NCI-H2171 (cell line): ENCODE results near the gene RAB11A.

Experiments used
- DNase-seq: peaks from one replicate; lab custom pipeline; 2025; lab: John Stamatoyannopoulos, UW

The RAB11A gene

GRCh38 chr15:65869126-65869953, at the start of gene RAB11A:
TSS of gene RAB11A (plus strand) at chr15:65869491. CDS start at chr15:65869586, 95 bp downstream.
- peak; percentile 95 for DNase-seq

GRCh38 chr15:65819563-65819960, 49.7 kb upstream of the RAB11A start:
- DNase-seq = no peak

- no peak for DNase-seq
Measured at GRCh38 chr15:65821070-65821469, 48.2 kb upstream of the RAB11A start.

- DNase-seq = no peak
Measured at GRCh38 chr15:65822316-65822715, 47.0 kb upstream of the RAB11A start.

GRCh38 chr15:65824031-65824743, 45.1 kb upstream of the RAB11A start:
- DNase-seq = peak; percentile 41

- DNase-seq = no peak
Measured at GRCh38 chr15:65824941-65825544, 44.2 kb upstream of the RAB11A start.

GRCh38 chr15:65827065-65827464, 42.2 kb upstream of the RAB11A start:
- DNase-seq = no peak

- DNase-seq = no peak
Measured at GRCh38 chr15:65828585-65828984, 40.7 kb upstream of the RAB11A start.

GRCh38 chr15:65829130-65829764, 40.0 kb upstream of the RAB11A start:
- DNase-seq = peak; percentile 19

- peak; percentile 99 for DNase-seq
Measured at GRCh38 chr15:65832549-65833364, 36.5 kb upstream of the RAB11A start.

GRCh38 chr15:65833501-65834205, 35.6 kb upstream of the RAB11A start:
- peak; percentile 28 for DNase-seq

GRCh38 chr15:65834603-65835282, 34.5 kb upstream of the RAB11A start:
- DNase-seq = no peak

GRCh38 chr15:65835447-65835846, 33.8 kb upstream of the RAB11A start:
- DNase-seq = no peak

- no peak for DNase-seq
Measured at GRCh38 chr15:65836665-65837064, 32.6 kb upstream of the RAB11A start.

- no peak for DNase-seq
Measured at GRCh38 chr15:65837301-65838294, 31.7 kb upstream of the RAB11A start.

GRCh38 chr15:65839354-65839901, 29.9 kb upstream of the RAB11A start:
- DNase-seq = no peak

GRCh38 chr15:65839985-65840384, 29.3 kb upstream of the RAB11A start:
- no peak for DNase-seq

- no peak for DNase-seq
Measured at GRCh38 chr15:65841121-65841930, 28.0 kb upstream of the RAB11A start.
